A549 (cell line): Measurements from ENCODE around the gene TAMM41.

Experiments
- BHLHE40 ChIP-seq: IDR thresholded peaks from 2 replicates; pipeline ENCODE4 v1.6.1; 2012; ENCODE audit warnings: low read depth, low read length, inconsistent platforms
- CEBPB ChIP-seq, 2 experiments: fragments of >200 bp in 1 of 2; sonication (Bioruptor Twin) in 1 of 2; formaldehyde crosslinking in 1 of 2; IDR thresholded peaks; 2 replicates each; pipeline ENCODE4 v1.6.1; 2012 to 2016
- MAZ ChIP-seq: fragments of 150-350 bp; IDR thresholded peaks from 2 replicates; pipeline ENCODE4 v1.6.1; 2014; ENCODE audit warnings: antibody characterized with exemption, low read depth, low read length, borderline replicate concordance
- POLR2A ChIP-seq: IDR thresholded peaks from 2 replicates; pipeline ENCODE4 v1.6.1; 2012; ENCODE audit warnings: mild to moderate bottlenecking, low read length
- POLR2AphosphoS2 ChIP-seq: conservative IDR thresholded peaks from 2 replicates; pipeline ENCODE4 v1.6.1; 2012; ENCODE audit warnings: low read length, improper control_type of control experiment, inconsistent platforms
- RAD21 ChIP-seq, 2 experiments: fragments of >200 bp in 1 of 2; sonication (Bioruptor Twin) in 1 of 2; formaldehyde crosslinking in 1 of 2; IDR thresholded peaks in 1 of 2; conservative IDR thresholded peaks in 1 of 2; 2 replicates in 1 of 2; 3 replicates in 1 of 2; pipeline ENCODE4 v1.6.1; 2012 to 2018; ENCODE audit warnings: inconsistent platforms in 1 of 2
- SMC3 ChIP-seq: fragments of >200 bp; sonication (Bioruptor Twin); formaldehyde crosslinking; IDR thresholded peaks from 3 replicates; pipeline ENCODE4 v1.6.1; 2018; ENCODE audit warnings: inconsistent platforms
- SREBF2 ChIP-seq: fragments of 450-650 bp; IDR thresholded peaks from 2 replicates; pipeline ENCODE4 v1.6.1; 2014; ENCODE audit warnings: mild to moderate bottlenecking, moderate library complexity
- ZC3H11A ChIP-seq: fragments of 450-650 bp; IDR thresholded peaks from 2 replicates; pipeline ENCODE4 v1.6.1; 2014; ENCODE audit warnings: antibody characterized with exemption, mild to moderate bottlenecking
- TF ChIP-seq, protein P1 (sequence below): fragments of >200 bp; sonication (Bioruptor Twin); formaldehyde crosslinking; IDR thresholded peaks from 3 replicates; pipeline ENCODE4 v1.5.1; 2016
- TF ChIP-seq, protein P2 (sequence below): fragments of 200-600 bp; sonication (generic); IDR thresholded peaks from 2 replicates; pipeline ENCODE4 v1.6.1; 2016; ENCODE audit warnings: antibody characterized with exemption, mild to moderate bottlenecking, moderate library complexity
- TF ChIP-seq, protein P3 (sequence below): IDR thresholded peaks from 2 replicates; pipeline ENCODE4 v1.6.1; 2012; ENCODE audit warnings: low read depth, borderline replicate concordance

DNA sequence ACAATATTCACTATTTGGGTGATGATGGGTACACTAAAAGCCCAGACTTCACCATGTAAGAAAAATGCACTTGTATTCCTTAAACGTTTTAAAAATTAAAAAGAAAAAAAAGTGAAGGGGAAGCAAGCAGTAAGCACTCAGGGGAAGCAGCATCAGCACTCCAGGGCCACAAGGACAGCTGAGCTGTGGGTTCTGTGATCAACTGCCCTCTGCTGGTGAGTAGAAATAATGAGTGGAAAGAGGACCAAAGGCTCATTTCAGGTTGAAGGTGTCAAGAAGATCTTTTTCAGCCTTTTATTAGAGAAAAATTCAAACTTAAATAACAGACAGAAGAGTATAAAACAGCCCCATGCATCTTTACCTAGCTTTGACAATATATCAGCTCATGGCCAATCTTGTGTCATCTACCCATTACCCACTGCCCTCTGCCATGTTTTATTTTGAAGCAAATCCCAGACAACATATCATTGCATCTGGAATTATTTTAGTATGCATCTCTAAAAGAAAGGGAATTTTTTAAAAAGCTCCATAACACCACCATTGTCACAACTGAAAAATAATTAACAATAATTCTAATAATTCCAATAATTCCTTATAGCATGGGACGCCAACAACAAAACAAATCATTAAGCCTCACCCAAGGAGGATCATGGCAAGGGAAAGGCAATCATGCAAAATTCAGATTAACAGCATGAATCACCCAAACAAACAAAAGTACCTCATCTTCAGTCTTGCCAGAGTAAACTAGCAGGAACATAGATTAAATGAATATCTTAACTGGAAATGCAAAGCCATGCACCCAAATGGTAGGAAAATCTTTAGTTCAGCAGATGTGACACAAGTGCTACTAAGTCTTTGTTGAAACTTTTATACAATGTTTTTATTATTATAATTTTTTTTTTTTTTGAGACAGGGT, 42.5 kb downstream of the TAMM41 start:
- TF ChIP-seq POLR2A = no peak
- no peak for TF ChIP-seq ZC3H11A
- TF ChIP-seq, protein P1, sequence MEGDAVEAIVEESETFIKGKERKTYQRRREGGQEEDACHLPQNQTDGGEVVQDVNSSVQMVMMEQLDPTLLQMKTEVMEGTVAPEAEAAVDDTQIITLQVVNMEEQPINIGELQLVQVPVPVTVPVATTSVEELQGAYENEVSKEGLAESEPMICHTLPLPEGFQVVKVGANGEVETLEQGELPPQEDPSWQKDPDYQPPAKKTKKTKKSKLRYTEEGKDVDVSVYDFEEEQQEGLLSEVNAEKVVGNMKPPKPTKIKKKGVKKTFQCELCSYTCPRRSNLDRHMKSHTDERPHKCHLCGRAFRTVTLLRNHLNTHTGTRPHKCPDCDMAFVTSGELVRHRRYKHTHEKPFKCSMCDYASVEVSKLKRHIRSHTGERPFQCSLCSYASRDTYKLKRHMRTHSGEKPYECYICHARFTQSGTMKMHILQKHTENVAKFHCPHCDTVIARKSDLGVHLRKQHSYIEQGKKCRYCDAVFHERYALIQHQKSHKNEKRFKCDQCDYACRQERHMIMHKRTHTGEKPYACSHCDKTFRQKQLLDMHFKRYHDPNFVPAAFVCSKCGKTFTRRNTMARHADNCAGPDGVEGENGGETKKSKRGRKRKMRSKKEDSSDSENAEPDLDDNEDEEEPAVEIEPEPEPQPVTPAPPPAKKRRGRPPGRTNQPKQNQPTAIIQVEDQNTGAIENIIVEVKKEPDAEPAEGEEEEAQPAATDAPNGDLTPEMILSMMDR = peak; percentile 65
- peak; percentile 61 for TF ChIP-seq SMC3
- TF ChIP-seq POLR2AphosphoS2 = no peak
- peak; percentile 50 to 59 for TF ChIP-seq RAD21 (conservative IDR thresholded peaks at IDR 0.05 in 1 of 2, IDR thresholded peaks at IDR 0.05 in 1 of 2)
- TF ChIP-seq, protein P2, sequence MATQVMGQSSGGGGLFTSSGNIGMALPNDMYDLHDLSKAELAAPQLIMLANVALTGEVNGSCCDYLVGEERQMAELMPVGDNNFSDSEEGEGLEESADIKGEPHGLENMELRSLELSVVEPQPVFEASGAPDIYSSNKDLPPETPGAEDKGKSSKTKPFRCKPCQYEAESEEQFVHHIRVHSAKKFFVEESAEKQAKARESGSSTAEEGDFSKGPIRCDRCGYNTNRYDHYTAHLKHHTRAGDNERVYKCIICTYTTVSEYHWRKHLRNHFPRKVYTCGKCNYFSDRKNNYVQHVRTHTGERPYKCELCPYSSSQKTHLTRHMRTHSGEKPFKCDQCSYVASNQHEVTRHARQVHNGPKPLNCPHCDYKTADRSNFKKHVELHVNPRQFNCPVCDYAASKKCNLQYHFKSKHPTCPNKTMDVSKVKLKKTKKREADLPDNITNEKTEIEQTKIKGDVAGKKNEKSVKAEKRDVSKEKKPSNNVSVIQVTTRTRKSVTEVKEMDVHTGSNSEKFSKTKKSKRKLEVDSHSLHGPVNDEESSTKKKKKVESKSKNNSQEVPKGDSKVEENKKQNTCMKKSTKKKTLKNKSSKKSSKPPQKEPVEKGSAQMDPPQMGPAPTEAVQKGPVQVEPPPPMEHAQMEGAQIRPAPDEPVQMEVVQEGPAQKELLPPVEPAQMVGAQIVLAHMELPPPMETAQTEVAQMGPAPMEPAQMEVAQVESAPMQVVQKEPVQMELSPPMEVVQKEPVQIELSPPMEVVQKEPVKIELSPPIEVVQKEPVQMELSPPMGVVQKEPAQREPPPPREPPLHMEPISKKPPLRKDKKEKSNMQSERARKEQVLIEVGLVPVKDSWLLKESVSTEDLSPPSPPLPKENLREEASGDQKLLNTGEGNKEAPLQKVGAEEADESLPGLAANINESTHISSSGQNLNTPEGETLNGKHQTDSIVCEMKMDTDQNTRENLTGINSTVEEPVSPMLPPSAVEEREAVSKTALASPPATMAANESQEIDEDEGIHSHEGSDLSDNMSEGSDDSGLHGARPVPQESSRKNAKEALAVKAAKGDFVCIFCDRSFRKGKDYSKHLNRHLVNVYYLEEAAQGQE = no peak
- TF ChIP-seq MAZ = no peak
- no peak for TF ChIP-seq BHLHE40
- TF ChIP-seq CEBPB (IDR thresholded peaks at IDR 0.05) = no peak
- TF ChIP-seq, protein P3, sequence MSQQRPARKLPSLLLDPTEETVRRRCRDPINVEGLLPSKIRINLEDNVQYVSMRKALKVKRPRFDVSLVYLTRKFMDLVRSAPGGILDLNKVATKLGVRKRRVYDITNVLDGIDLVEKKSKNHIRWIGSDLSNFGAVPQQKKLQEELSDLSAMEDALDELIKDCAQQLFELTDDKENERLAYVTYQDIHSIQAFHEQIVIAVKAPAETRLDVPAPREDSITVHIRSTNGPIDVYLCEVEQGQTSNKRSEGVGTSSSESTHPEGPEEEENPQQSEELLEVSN = no peak
- TF ChIP-seq SREBF2 = no peak
